DLD1 (cell line): ENCODE data around the gene VCP.

Experiments used
- in situ Hi-C: cut with HindIII; loops from 2 replicates; pipeline ENCODE4 v1.10.0; 2017; ENCODE audit warnings: low sequenced_read_pairs

Gene VCP

GRCh38 chr9:35067056-35067455 lies 5.4 kb downstream of the VCP start:
- in situ Hi-C loops, result no loop called here

DNA sequence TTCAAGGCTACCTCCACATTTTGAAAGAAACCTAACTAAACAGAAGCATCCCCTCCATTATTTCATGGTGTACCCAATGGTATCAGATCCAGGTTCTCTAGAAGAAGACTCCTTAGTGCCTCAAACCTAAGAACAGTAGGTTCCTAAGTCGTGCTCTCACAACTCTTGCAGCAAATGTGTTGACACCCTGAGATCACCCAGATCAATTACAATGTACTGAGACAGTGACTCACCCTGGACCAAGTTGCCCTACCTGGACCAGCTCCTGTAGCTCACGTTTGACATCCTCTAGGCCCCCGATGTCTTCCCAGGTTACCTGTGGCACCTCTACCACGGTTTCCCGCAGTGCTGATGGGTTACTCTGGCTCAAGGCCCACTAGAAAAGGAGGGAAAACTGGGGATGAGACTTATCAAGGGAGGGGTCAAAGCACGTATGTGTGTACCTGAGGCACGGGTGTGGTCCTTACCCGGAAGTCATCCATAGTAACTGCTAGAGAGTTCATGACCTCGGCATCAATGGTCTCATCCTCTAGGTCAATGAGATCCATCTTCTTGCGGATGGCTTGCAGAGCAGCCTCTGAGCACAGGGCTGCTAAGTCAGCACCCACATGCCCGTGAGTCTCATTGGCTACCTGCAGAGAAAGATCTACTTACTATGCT lies 11.7 kb downstream of the VCP start:
- in situ Hi-C loops, result no loop called here

DNA sequence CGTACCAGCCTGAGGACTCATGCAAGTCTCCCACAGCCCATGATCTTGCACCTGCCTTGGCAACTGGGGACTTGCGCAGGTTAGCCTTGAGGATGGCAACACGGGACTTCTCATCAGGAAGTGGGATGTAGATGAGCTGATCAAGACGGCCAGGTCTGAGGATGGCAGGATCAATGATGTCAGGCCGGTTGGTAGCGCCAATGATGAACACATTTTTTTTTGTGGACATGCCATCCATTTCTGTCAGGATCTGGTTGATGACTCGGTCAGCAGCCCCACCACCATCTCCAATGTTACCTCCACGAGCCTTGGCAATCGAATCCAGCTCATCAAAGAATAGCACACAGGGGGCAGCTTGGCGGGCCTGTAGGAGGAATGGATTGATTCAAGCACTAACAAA lies 13.0 kb downstream of the VCP start:
- in situ Hi-C loops, result no loop called here

DNA sequence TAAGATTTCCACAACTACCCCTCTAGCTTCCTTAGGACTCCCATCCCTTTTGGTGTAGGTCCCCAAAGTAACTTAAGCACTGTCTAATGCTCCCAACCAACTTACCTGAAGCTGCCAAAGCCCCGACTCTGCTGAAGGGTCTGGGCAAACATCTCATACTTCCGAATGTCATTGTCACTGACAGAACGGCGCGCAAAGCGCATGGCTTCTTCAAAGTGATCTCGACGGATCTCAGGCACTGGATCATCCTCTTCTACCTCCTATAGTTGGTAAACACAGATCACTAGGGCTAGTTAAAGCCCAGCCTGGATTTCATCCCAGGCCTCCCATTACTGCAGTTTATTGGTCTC lies 15.2 kb downstream of the VCP start:
- in situ Hi-C loops, result no loop called here

GRCh38 chr9:35056571-35057270 lies 15.7 kb downstream of the VCP start:
- in situ Hi-C loops, result no loop called here

DNA sequence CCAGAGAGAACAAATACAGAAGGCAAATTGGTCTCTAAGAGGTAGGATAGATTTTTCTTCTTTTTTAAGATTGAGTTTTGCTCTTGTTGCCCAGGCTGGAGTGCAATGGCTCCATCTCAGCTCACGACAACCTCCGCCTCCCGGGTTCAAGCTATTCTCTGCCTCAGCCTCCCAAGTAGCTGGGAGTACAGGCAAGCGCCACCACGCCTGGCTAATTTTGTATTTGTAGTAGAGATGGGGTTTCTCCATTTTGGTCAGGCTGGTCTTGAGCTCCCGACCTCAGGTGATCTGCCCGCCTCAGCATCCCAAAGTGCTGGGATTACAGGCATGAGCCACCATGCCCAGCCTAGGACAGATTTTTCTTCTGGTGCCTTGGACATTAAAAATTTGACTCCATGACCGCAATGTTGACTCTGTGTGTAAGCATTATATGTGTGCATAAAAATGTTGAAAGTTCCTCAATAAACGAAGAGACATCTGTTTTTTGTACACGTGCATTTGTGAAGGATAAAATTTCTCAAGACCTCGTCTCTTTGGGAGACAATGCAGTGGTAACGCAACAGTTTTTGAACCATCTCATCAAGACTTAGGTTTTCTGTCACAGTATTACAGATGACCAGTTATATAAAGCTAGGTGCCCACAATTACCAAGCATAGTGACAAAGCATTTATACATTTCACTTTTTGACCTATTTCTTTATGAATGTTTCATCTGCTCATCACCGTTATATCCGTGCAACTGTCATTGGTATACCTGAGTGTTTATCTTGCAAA lies 17.4 kb downstream of the VCP start:
- in situ Hi-C loops, result no loop called here

- in situ Hi-C loops, result no loop called here
Observed at GRCh38 chr9:35054185-35054835, 18.1 kb downstream of the VCP start.

DNA sequence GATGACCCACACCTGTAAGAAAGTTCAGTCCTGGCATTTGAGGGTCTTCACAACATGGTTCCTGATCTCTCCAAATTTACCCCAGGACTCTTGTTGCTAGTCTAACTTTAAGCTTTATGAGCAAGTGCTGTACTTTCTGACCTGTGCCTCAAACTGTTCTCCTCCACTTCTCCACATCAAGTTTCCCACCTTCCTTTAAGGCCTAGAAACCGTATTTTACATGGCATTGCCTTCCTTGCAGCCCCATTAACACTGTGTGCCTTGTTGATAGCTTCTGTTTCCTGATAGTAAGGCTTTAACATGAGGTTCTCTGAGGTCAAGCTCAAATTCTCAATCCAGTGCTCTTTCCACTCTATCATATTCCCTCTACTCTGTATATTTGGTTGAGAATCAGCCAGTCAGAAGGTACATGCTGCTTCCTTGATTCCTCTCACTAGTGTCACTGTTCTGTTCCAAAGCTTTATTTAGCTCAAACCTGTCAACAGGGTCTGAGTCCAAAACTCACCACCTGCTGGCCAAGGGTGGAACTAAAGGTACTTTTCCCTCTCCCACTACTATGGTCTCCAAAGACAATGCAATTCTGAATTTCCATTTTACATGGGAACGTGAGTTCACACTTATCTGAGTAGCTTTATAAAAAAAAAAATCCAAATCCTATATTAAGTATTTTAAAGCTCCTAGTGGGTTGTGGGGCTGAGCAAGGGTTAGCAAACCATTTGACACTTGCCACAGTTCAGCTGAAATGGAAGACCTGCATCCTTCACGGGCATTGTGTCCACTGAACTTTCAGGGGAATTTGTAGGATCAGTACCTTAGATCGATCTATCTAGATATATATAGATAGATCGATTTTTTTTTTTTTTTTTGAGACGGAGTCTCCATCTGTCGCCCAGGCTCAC lies 21.1 kb downstream of the VCP start:
- in situ Hi-C loops, result no loop called here

DNA sequence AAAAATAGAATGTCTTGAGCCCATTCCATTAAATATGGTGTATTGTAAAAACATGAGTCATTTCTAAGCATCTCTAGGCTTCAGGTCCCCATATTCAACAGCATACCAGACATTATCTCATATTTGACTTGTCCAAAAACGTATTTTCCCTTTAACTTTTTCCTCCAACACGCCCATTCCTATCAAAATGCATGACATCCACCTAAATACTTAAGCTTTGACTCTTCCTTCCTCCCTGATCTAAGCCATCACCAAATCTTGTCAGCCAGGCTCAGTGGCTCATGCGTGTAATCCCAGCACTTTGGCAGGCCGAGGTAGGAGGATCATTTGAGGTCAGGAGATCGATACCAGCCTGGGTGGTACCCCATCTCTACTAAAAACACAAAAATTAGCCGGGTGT lies 23.9 kb downstream of the VCP start:
- in situ Hi-C loops, result no loop called here

- in situ Hi-C loops, result no loop called here
Observed at GRCh38 chr9:35044071-35044470, 28.4 kb downstream of the VCP start.

GRCh38 chr9:35042891-35043545 lies 29.4 kb downstream of the VCP start:
- in situ Hi-C loops, result no loop called here

- in situ Hi-C loops, result no loop called here
Observed at GRCh38 chr9:35042081-35042604, 30.3 kb downstream of the VCP start.

DNA sequence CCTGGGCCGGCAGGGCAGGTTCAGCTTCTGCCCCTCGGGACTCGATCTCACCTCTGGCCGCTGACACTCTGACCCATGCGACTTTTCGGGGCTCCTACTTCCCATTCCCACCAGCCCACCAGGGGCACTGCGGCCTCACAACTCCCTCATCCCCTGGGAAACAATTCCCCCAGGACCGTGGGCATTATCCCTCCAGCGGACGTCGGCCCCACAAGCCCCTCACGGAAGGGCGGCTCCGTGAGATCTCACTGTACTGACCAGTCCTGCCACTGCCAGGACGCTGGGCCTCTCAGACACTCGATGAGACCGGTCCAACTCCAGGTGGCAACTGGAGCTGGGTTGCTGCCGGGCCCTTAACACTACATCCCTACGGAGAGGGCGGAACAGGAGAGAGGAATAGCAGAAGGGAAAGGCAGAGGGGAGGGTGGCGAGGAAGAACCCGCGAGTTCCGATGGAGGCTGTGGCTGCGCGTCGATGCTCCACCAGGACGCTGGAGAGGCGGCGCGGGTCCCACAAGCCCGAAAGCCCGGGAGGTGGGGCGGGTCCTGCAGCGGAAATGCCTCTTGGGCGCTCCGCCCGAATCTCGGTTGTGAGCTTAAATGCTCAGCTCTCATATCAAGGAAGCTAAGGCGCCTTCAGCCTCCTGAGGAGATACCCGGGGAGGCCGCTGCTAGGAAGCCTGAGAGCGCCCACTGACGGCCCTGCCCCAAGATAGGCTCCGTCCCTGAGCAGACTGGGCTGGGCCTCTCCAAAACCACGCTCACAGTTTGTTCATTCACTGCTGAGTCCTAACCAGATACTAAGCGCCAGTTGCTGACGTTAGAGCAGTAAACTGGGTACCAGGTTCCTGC lies 36.3 kb downstream of the VCP start:
- in situ Hi-C loops, result no loop called here

DNA sequence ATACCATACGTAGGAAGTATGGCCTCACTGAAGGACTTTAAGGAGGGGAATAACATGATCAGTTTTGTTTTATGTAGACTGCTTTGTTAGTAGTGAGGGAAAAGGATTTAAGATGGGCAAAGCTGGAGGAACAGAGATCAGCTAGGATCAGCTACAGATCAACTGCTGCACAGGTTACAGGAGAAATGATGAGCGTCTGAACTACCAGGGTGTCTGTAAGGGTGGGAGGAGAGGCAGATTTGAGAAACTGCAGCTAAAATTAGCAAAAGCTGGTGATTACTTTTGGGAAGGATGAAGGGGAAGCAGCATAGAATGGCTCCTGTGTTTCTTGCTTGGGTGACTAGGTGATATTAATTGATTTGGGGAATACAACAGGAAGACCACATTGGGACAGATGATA lies 39.3 kb downstream of the VCP start:
- in situ Hi-C loops, result no loop called here

DNA sequence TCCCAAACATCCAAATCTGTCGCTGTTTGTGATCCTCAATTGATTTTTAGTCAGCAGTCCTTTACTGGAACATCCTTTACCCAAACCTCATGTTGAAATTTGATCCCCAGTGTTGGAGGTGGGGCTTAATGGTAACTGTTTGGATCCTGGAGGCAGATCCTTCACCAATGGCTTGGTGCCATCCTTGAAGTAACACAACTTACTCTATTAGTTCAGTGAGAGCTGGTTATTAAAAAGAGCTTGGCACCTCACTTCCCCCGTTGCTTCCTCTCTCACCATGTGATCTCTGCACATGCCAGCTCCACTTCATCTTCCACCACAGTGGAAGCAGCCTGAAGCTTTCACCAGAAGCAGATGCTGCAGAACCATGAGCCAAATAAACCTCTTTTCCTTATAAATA lies 42.6 kb downstream of the VCP start:
- in situ Hi-C loops, result no loop called here

DNA sequence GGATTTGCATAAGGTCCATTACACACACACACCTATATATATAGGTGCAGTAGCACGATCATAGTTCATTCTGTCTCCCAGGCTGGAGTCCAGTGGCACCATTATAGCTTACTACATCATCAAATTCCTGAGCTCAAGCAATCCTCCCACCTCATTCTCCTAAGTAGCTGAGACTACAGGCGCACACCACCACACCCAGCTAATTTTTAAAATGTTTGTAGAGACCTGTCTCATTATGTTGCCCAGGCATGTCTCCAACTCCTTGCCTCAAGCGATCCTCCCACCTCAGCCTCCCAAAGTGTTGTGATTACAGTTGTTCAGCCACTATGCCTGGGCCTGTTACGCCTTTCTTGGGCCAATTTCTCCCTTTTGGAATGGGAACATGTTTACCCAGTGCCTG lies 43.2 kb downstream of the VCP start:
- in situ Hi-C loops, result no loop called here

- in situ Hi-C loops, result no loop called here
Observed at GRCh38 chr9:35028341-35028740, 44.1 kb downstream of the VCP start.

DNA sequence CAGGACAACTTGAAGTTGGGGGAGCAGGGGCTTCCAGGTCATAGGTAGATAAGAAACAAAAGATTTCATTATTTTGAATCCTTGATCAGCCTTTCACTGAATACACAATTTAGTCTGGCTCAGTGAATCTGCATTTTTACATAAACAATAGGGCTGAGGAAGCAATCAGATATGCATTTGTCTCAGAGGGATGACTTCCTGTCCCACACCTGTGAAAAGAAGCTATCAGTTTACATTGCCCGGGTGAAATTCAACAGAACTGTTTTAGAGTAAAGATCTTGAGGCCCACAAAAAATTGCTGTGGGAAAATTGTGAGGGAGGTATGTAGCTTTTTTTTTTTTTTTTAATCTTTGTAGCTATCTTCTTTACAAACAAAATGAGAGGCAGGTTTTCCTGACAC lies 44.6 kb downstream of the VCP start:
- in situ Hi-C loops, result no loop called here

DNA sequence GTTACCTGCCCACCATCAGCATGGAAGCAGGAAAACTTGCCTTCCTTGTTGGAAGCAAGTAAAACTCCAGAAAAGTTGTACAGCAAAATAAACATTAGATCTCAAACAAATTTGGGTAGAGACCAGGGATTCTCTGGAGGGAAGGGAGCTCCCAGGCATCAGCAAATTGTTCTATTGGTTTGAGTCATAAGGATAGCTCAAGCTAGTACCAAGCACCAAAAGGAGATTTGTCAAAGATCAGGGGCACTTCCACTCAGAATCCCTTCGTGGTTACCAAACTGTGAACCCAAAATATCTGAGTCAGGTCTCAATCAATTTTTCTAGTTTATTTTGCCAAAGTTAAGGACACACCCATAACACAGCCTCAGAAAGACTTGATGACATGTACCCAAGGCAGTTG lies 45.1 kb downstream of the VCP start:
- in situ Hi-C loops, result no loop called here
